IMR-90 (cell line): ENCODE results near the gene ADPRM. TPM values are rescaled to one million over a fixed set of nuclear protein-coding genes. Genes with fewer than 3 reads are reported as not detected.

ENCODE experiments used
- ATAC-seq: fragments of 200-7000 bp; cut with Tn5 transposase; 2 replicates; pipeline ENCODE4 v1.9.1; 2020; ENCODE audit warnings: low read depth, mild to moderate bottlenecking, moderate library complexity
- BruUV-seq: library from RNA; stranded (reverse); fragments of 400-500 nt; replicated peaks from 2 replicates; lab custom pipeline; 2021; lab: Mats Ljungman, UMichigan
- CTCF ChIA-PET: fragments of 300-600 bp; formaldehyde crosslinking; extraction: SDS; loops from one replicate; lab custom pipeline; 2021; ENCODE audit warnings: antibody characterized with exemption; lab: Yijun Ruan, JAX
- POLR2A ChIA-PET: fragments of 300-600 bp; sonication (Branson Sonifier 250); formaldehyde crosslinking; loops from one replicate; lab custom pipeline; 2022; ENCODE audit warnings: antibody characterized with exemption; ENCODE audit not compliant: unreplicated experiment; lab: Charles Lee
- DNase-seq: peaks from one replicate; pipeline ENCODE4 v3.0.0; 2013
- H2AFZ ChIP-seq: replicated peaks from 2 replicates; pipeline ENCODE3; 2013; ENCODE audit warnings: low read length, mild to moderate bottlenecking; ENCODE audit not compliant: poor library complexity
- H2AK5ac ChIP-seq: 2 replicates; pipeline ENCODE4 v1.6.1; 2013; ENCODE audit warnings: low read depth, low read length, inconsistent platforms
- H2AK9ac ChIP-seq: replicated peaks from 2 replicates; pipeline ENCODE3; 2013; ENCODE audit warnings: mild to moderate bottlenecking, low read depth, low read length, moderate library complexity; ENCODE audit not compliant: poor library complexity
- H2BK120ac ChIP-seq: 2 replicates; pipeline ENCODE4 v1.6.1; 2013; ENCODE audit warnings: low read depth, low read length, inconsistent platforms
- H2BK15ac ChIP-seq: 3 replicates; pipeline ENCODE4 v1.6.1; 2013; ENCODE audit warnings: low read depth, low read length, inconsistent platforms
- H2BK20ac ChIP-seq: 2 replicates; pipeline ENCODE4 v1.6.1; 2013; ENCODE audit warnings: low read depth, mild to moderate bottlenecking, inconsistent platforms, low read length, moderate library complexity
- H2BK5ac ChIP-seq: 2 replicates; pipeline ENCODE4 v1.6.1; 2013; ENCODE audit warnings: mild to moderate bottlenecking, low read depth, low read length, inconsistent platforms; ENCODE audit not compliant: poor library complexity, severe bottlenecking
- H3K14ac ChIP-seq: replicated peaks from 2 replicates; pipeline ENCODE4 v1.6.1; 2013; ENCODE audit warnings: low read depth, low read length, inconsistent platforms
- H3K18ac ChIP-seq: 2 replicates; pipeline ENCODE4 v1.6.1; 2013; ENCODE audit warnings: low read depth, low read length, control low read depth
- H3K23ac ChIP-seq: 2 replicates; pipeline ENCODE4 v1.6.1; 2013; ENCODE audit warnings: low read depth, low read length, inconsistent platforms
- H3K27ac ChIP-seq: 2 replicates; pipeline ENCODE4 v1.5.1; 2013; ENCODE audit warnings: mild to moderate bottlenecking, control low read depth, low read length; ENCODE audit not compliant: insufficient read depth
- H3K27me3 ChIP-seq: 2 replicates; pipeline ENCODE4 v1.6.1; 2013; ENCODE audit warnings: low read length; ENCODE audit not compliant: control insufficient read depth, insufficient read depth
- H3K36me3 ChIP-seq: 2 replicates; pipeline ENCODE4 v1.6.1; 2013; ENCODE audit warnings: low read length, mixed read lengths; ENCODE audit not compliant: control insufficient read depth, insufficient read depth
- H3K4ac ChIP-seq: 2 replicates; pipeline ENCODE4 v1.6.1; 2013; ENCODE audit warnings: low read depth, low read length, inconsistent platforms
- H3K4me1 ChIP-seq: 2 replicates; pipeline ENCODE4 v1.6.1; 2013; ENCODE audit warnings: low read length, mixed read lengths; ENCODE audit not compliant: control insufficient read depth, insufficient read depth
- H3K4me2 ChIP-seq: 2 replicates; pipeline ENCODE4 v1.6.1; 2013; ENCODE audit warnings: low read depth, mild to moderate bottlenecking, control low read depth, low read length, moderate library complexity
- H3K4me3 ChIP-seq: 2 replicates; pipeline ENCODE4 v1.5.1; 2013; ENCODE audit warnings: low read depth, mild to moderate bottlenecking, control low read depth, low read length, moderate library complexity; ENCODE audit not compliant: insufficient read depth
- H3K56ac ChIP-seq: 2 replicates; pipeline ENCODE4 v1.6.1; 2013; ENCODE audit warnings: low read length, inconsistent platforms; ENCODE audit not compliant: insufficient read depth; ENCODE audit errors: extremely low read depth
- H3K79me1 ChIP-seq, 2 experiments: 2 replicates each; pipeline ENCODE4 v1.6.1; 2013; ENCODE audit warnings: low read length in 2 of 2, inconsistent platforms in 1 of 2, low read depth in 1 of 2
- H3K9ac ChIP-seq: 2 replicates; pipeline ENCODE4 v1.6.1; 2013; ENCODE audit warnings: low read depth, low read length, control low read depth
- H3K9me1 ChIP-seq: 2 replicates; pipeline ENCODE4 v1.6.1; 2013; ENCODE audit warnings: low read length, inconsistent platforms; ENCODE audit not compliant: insufficient read depth
- H3K9me3 ChIP-seq: 2 replicates; pipeline ENCODE4 v1.6.1; 2013; ENCODE audit warnings: low read length; ENCODE audit not compliant: control insufficient read depth, insufficient read depth
- H4K20me1 ChIP-seq: 2 replicates; pipeline ENCODE4 v1.6.1; 2013; ENCODE audit warnings: low read length, inconsistent platforms; ENCODE audit not compliant: insufficient read depth
- H4K5ac ChIP-seq: 2 replicates; pipeline ENCODE4 v1.6.1; 2013; ENCODE audit warnings: mild to moderate bottlenecking, low read depth, low read length, control low read depth
- H4K8ac ChIP-seq, 2 experiments: 2 replicates each; pipeline ENCODE4 v1.6.1; 2013; ENCODE audit warnings: low read depth in 2 of 2, low read length in 2 of 2, control low read depth in 1 of 2, inconsistent platforms in 1 of 2
- H4K91ac ChIP-seq: 2 replicates; pipeline ENCODE4 v1.6.1; 2013; ENCODE audit warnings: low read depth, low read length, inconsistent platforms; ENCODE audit not compliant: insufficient read depth
- BHLHE40 ChIP-seq: fragments of 150-350 bp; IDR thresholded peaks from 2 replicates; pipeline ENCODE4 v1.6.1; 2016; ENCODE audit warnings: mild to moderate bottlenecking, low read depth, low read length
- MAZ ChIP-seq: IDR thresholded peaks from 2 replicates; pipeline ENCODE4 v1.6.1; 2012; ENCODE audit warnings: low read depth, mild to moderate bottlenecking, low read length, improper control_type of control experiment, moderate library complexity, borderline replicate concordance
- MXI1 ChIP-seq: IDR thresholded peaks from 2 replicates; pipeline ENCODE4 v1.6.1; 2012; ENCODE audit warnings: low read depth, mild to moderate bottlenecking, low read length, moderate library complexity, borderline replicate concordance
- POLR2A ChIP-seq: IDR thresholded peaks from 2 replicates; pipeline ENCODE4 v1.6.1; 2012; ENCODE audit warnings: mild to moderate bottlenecking, low read depth, low read length
- RAD21 ChIP-seq: IDR thresholded peaks from 2 replicates; pipeline ENCODE4 v1.6.1; 2012; ENCODE audit warnings: low read length, improper control_type of control experiment
- WGBS, 2 experiments: methylation state at CpG; one replicate each; pipeline versions ENCODE4 v1.1.5 to v1.1.7; 2013; ENCODE audit warnings: missing lambda C conversion rate in 2 of 2; ENCODE audit not compliant: insufficient read length in 1 of 2; ENCODE audit errors: extremely low coverage in 2 of 2; 5-methylcytosine and 5-hydroxymethylcytosine counted together
- dilution Hi-C: fragments of 300-500 bp; cut with HindIII; formaldehyde crosslinking; loops from one replicate; pipeline ENCODE4 v1.14.3; 2018; ENCODE audit warnings: low sequenced_read_pairs; ENCODE audit not compliant: unreplicated experiment
- in situ Hi-C: fragments of 300-500 bp; cut with MboI; formaldehyde crosslinking; loops from 3 replicates; pipeline ENCODE4 v1.14.3; 2019; ENCODE audit warnings: low sequenced_read_pairs, inconsistent platforms, mixed read lengths
- intact Hi-C: fragments of 100-400 bp; cut with micrococcal nuclease; formaldehyde crosslinking; loops from 2 replicates; pipeline ENCODE4 v1.10.0; 2022
- polyA plus RNA-seq, 3 experiments: library from polyadenylated mRNA; depleted of rRNA; stranded (reverse); fragments of >200 nt; gene quantifications; 2 replicates each; pipeline ENCODE4 v1.2.3, GENCODE V29; 2012; ENCODE audit warnings: low replicate concordance in 1 of 3
- total RNA-seq: library from RNA; depleted of rRNA; stranded (reverse); fragments of >200 nt; gene quantifications from 2 replicates; pipeline ENCODE4 v1.2.3, GENCODE V29; 2012
- TF ChIP-seq, protein P1 (sequence below): fragments of 150-350 bp; IDR thresholded peaks from 2 replicates; pipeline ENCODE4 v1.6.1; 2017; ENCODE audit warnings: mild to moderate bottlenecking, antibody characterized with exemption, low read length, low read depth

Gene ADPRM
- total and polyA plus RNA-seq, 2 of the 4 experiments (the other 2 are of a cell fraction), result 7.4 to 12.2 TPM

DNA sequence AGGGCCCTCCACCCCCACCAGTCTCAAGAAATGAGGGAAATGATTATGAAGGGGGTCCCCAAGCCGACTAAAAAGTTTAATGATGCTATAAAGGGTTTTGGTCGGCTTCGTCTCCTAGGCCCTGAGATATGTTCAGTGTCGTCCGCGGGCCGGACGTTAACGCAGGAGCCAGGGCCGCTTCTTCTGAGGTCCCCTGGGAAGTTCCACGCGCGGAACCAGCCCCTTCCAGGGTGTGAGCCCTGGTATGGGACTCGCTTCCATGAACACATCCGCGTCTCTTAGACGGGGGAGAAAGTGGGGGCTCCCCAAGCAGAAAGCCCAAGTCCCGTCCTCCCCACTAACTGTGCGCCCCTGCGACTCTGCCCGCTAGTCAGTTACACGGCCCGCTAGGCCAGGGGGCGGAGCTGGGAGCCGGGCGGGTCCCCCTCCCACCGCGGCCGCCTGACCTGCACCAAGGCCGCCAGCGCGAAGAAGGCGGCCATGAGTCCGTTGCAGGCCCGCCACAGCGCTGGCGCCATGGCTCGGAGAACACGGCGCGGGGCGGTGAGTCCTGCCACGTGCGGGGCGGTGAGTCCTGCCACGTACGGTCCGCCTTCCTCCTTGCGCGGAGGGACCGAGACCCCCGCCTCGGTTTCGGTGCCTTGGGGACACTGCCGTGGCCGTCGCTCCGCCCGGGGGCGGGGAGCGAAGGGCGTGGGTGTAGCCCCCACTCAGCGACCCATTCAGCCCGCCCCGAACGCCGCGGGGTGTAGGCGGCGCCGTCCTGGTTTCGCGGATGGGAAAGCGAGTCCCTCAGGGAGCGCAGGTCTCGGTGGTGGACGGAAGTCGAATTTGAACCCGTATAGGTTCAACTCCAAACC lies 32.2 kb downstream of the ADPRM start, which contains the start of gene TMEM220:
TSS of gene TMEM220 (minus strand) at position 690 of the 860 bp plus-strand sequence. CDS start at position 518, 172 bp downstream.
- ChIA-PET CTCF (no interaction called here), POLR2A (no interaction called here)
- ATAC-seq, result peak; percentile 96
- Histone ChIP-seq H3K9me1 (0 out of 2 replicates have a peak, but pooled peaks cover 3% of the 10 kb centered on the region), H3K4ac (peak within 1 kb of the TSS; percentile 94), H3K9ac (peak within 1 kb of the TSS; percentile 79), H2BK120ac (peak within 1 kb of the TSS; percentile 94), H4K5ac (peak within 1 kb of the TSS; percentile 78), H4K20me1 (no peaks in the 10 kb centered on the region), H2AK5ac (no peak within 1 kb of the TSS), H4K91ac (peak within 1 kb of the TSS; percentile 92), H3K9me3 (no peaks in the 10 kb centered on the region), H3K79me1 (no peaks in the 10 kb centered on the region), H3K4me2 (peak within 1 kb of the TSS; percentile 69), H3K27me3 (no peaks in the 10 kb centered on the region; the same call in 1 of the 2 replicates), H2BK15ac (peak within 1 kb of the TSS; percentile 58; the same call in 1 of the 3 replicates), H3K56ac (peak within 1 kb of the TSS; percentile 52; the same call in 1 of the 2 replicates), H2AK9ac (peak within 1 kb of the TSS; percentile 89), H3K36me3 (peaks cover 5% of the 10 kb centered on the region), H2BK20ac (peak within 1 kb of the TSS; percentile 35; the same call in 1 of the 2 replicates), H3K23ac (peak within 1 kb of the TSS; percentile 36; the same call in 1 of the 2 replicates), H2AFZ (peak within 1 kb of the TSS; percentile 100), H3K4me3 (peak within 1 kb of the TSS; percentile 81), H3K4me1 (no peaks in the 10 kb centered on the region; the same call in 1 of the 2 replicates), H2BK5ac (peak within 1 kb of the TSS; percentile 79), H3K27ac (peak within 1 kb of the TSS; percentile 81), H4K8ac (peak within 1 kb of the TSS; percentile 87 to 95), H3K14ac (peak within 1 kb of the TSS; percentile 75), H3K18ac (peak within 1 kb of the TSS; percentile 68; the same call in 1 of the 2 replicates)
- intact Hi-C loops, result loop anchor here (2.0 to 10.0 kb wide), 2 partner anchors 83 to 1265 kb away; partner anchors contain the start of gene ZNF18
- no TSS peak for BruUV-seq
- in situ Hi-C loops, result loop anchor here (10.0 kb wide), 3 partner anchors 65 to 1265 kb away; partner anchors contain the start of gene ZNF18
- WGBS, 2 experiments, result 2% methylated on average over 31 of the region's 79 CpGs; no CpG with 5 or more reads in 1 of the 2 experiments
- peak; percentile 59 for DNase-seq
- dilution Hi-C loops, result no loop called here
- TF ChIP-seq POLR2A (peak; percentile 43; the same call in 1 of the 2 replicates), BHLHE40 (peak; percentile 33; the same call in 1 of the 2 replicates), RAD21 (no peak), MAZ (peak; percentile 39; the same call in 1 of the 2 replicates), MXI1 (peak; percentile 85; the same call in 1 of the 2 replicates)
- TF ChIP-seq, protein P1, sequence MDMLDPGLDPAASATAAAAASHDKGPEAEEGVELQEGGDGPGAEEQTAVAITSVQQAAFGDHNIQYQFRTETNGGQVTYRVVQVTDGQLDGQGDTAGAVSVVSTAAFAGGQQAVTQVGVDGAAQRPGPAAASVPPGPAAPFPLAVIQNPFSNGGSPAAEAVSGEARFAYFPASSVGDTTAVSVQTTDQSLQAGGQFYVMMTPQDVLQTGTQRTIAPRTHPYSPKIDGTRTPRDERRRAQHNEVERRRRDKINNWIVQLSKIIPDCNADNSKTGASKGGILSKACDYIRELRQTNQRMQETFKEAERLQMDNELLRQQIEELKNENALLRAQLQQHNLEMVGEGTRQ, result peak; percentile 11
